Ureter (tissue), 1 donor: ENCODE data around the gene ROBO2. TPM values are rescaled to one million over a fixed set of nuclear protein-coding genes. Genes with fewer than 3 reads are reported as not detected.

ENCODE experiments used
- DNase-seq: peaks from one replicate; pipeline ENCODE4 v3.0.0-alpha.2; 2020; ENCODE audit warnings: low spot score
- total RNA-seq: library from RNA; stranded (reverse); gene quantifications from one replicate; pipeline ENCODE4 v1.2.4, GENCODE V29; 2023
- donor health status: DM: yes; HTN: yes; CAD: no.

The ROBO2 gene
- total RNA-seq, 1 donor from 2014 or later, result 0.39 TPM

GRCh38 chr3:77189258-77189657 lies 149.4 kb downstream of the ROBO2 start:
- no peak for DNase-seq

GRCh38 chr3:77189684-77190083 lies 149.8 kb downstream of the ROBO2 start:
- DNase-seq, result no peak

DNA sequence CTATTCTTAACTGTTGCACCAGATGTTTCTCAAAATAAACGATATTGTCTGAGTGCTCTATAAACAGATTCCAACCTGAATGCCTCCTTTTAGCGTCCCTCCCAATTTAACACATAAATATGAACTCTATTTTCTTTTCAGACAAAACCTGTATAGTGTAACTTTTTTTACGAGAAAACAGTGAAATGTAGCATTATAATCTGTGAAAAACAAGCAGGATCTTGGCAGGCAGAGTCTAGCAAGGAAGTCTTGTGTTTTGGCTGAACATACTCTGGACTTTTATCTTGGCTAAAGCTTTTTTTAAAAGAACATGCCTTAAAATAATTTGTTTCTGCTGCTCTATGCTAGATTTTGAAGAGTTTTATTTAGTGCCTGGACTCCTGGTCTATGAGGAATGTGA lies 150.5 kb downstream of the ROBO2 start:
- DNase-seq, result no peak

GRCh38 chr3:77191014-77191413 lies 151.1 kb downstream of the ROBO2 start:
- DNase-seq, result no peak

- DNase-seq, result no peak
Observed at GRCh38 chr3:77191640-77192039, 151.7 kb downstream of the ROBO2 start.

- DNase-seq, result no peak
Observed at GRCh38 chr3:77195766-77196545, 156.1 kb downstream of the ROBO2 start.

GRCh38 chr3:77197408-77197807 lies 157.5 kb downstream of the ROBO2 start:
- no peak for DNase-seq

GRCh38 chr3:77203851-77204250 lies 164.0 kb downstream of the ROBO2 start:
- DNase-seq, result no peak

DNA sequence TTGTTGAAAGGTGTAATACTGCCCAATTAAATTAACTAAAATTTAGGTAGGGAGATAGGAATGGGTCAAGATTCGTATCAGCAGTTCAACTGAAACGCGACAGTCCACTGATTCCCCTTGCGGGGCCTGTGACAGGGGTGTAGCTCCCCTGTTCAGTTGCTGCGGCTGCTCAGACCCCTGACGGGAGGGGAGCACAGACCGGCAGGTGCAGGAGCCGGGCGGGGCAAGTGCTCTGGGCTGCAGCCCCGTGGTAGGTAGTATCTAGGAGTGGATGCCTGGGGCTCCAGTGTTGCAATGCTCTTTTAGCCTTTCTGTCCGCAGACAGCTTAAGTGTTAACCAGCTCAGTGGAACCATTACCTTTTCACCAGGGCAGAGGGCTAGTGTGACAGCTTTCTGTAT lies 164.9 kb downstream of the ROBO2 start:
- DNase-seq, result no peak

GRCh38 chr3:77207753-77208152 lies 167.9 kb downstream of the ROBO2 start:
- no peak for DNase-seq

- no peak for DNase-seq
Observed at GRCh38 chr3:77222701-77223100, 182.8 kb downstream of the ROBO2 start.

GRCh38 chr3:77227567-77227966 lies 187.7 kb downstream of the ROBO2 start:
- no peak for DNase-seq

- DNase-seq, result no peak
Observed at GRCh38 chr3:77232557-77232956, 192.7 kb downstream of the ROBO2 start.

DNA sequence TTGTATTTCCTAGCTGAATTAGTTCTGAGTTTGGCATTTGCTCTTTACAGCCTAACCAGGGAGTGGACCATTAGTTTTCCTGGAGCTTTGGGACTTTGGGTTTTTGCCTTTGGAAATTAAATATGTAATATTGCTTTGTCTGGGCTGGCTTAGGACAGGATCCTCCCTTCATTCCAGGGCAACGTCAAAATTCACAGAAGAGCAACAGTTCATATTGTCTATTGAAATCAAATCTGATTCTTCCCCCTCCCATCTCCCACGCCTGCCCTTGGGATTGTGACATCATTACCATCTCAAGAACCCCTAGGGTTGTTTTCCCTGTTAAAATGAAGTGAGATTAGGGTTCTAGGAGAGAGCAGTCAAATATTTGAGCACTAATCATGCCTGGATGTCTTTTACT lies 194.1 kb downstream of the ROBO2 start:
- DNase-seq, result no peak

DNA sequence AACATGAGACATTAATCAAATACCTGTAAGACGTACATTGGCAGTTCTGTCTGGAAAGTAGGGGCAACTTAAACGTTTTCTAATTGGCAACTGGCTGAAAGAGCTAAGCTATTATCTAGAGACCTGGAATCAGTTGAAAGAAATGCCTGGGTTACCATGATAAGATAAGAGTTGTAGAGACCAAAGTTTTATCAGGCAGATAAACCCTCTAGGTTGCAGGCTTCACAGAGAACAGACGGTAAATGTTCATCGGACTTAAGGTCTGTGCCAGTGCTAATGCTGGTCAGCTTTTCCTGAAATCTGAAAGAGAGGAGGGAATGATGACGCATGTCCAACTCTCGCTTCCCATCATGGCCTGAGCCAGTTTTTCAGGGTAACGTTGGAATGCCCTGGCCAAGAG lies 196.2 kb downstream of the ROBO2 start:
- DNase-seq, result no peak

DNA sequence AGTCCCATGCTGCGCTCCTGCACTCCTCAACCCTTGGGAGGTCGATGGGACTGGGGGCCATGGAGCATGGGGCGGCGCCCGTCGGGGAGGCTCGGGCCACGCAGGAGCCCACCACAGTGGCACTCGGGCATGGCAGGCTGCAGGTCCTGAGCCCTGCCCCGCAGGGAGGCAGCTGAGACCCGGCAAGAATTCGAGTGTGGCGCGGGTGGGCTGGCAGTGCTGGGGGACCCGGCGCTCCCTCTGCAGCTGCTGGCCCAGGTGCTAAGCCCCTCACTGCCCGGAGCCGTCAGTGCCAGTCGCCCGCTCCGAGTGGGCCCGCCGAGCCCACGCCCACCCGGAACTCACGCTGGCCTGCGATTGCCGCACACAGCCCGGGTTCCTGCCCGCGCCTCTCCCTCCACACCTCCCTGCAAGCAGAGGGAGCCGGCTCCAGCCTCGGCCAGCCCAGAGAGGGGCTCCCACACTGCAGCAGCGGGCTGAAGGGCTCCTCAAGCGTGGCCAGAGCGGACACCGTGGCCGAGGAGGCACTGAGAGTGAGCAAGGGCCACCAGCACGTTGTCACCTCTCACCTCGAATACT lies 200.3 kb downstream of the ROBO2 start:
- DNase-seq, result no peak

GRCh38 chr3:77242371-77242770 lies 202.5 kb downstream of the ROBO2 start:
- DNase-seq, result no peak

GRCh38 chr3:77244981-77245380 lies 205.1 kb downstream of the ROBO2 start:
- DNase-seq, result no peak

GRCh38 chr3:77247061-77247460 lies 207.2 kb downstream of the ROBO2 start:
- no peak for DNase-seq

DNA sequence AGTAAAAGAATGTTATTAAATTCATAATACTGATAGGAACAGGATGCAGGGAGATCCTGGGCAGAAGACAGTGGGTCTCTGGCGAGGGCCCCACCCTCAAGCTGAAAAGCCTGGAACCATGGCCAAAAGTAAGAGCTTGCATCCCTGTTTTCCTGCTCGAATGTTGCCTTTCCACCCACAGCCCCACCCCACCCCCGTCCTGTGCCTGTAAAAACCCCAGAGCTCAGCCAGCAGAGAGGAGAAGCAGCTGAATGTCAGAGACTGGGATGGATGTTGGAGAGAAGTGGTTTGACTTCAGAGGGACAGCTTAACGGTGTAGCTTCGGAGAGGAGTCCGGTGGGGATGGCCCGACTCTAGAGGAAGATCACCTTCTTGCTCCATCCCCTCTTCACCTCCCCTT lies 207.9 kb downstream of the ROBO2 start:
- DNase-seq, result no peak

GRCh38 chr3:77248420-77248819 lies 208.5 kb downstream of the ROBO2 start:
- DNase-seq, result no peak

DNA sequence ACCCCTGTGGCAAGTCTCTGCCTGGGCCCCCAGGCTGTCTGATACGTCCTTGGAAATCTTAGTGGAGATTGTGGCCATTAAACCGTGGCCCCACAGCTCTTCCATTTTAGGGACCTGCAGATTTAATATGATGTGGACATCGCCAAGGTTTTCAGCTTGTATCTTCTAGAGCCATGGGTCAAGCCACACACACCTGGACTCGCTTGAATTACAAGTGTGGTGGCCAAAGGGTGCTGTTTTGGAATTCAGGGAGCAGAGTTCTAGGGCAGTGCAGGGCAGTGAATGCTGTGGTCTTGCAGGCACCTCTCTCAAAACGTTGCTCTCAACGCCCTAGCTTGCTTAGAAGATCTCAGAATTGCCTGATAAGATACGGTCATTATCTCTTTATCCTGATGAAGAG lies 211.2 kb downstream of the ROBO2 start:
- DNase-seq, result no peak

GRCh38 chr3:77254967-77255831 lies 215.3 kb downstream of the ROBO2 start:
- no peak for DNase-seq
